Fibroblast of lung (primary cell): Measurements from ENCODE around the gene PRR23E. TPM values are rescaled to one million over a fixed set of nuclear protein-coding genes. Genes with fewer than 3 reads are reported as not detected.

Source experiments
- DNase-seq, 2 donors: peaks; one replicate each; pipeline versions ENCODE4 v3.0.0 to v3.0.0-alpha.2; 2010; ENCODE audit warnings: low read depth in 2 of 2
- H2AFZ ChIP-seq: 2 replicates; pipeline ENCODE4 v1.5.1; 2012; ENCODE audit warnings: low read length, control low read depth, inconsistent platforms
- H3K27ac ChIP-seq: 2 replicates; pipeline ENCODE4 v1.5.1; 2011; ENCODE audit warnings: low read length, control low read depth; ENCODE audit not compliant: insufficient read depth
- H3K27me3 ChIP-seq: 2 replicates; pipeline ENCODE4 v1.5.1; 2011; ENCODE audit warnings: mild to moderate bottlenecking, low read length; ENCODE audit not compliant: control insufficient read depth, insufficient read depth
- H3K36me3 ChIP-seq: 2 replicates; pipeline ENCODE4 v1.5.1; 2011; ENCODE audit warnings: low read length; ENCODE audit not compliant: control insufficient read depth, insufficient read depth
- H3K4me1 ChIP-seq: 2 replicates; pipeline ENCODE4 v1.5.1; 2011; ENCODE audit warnings: low read length; ENCODE audit not compliant: control insufficient read depth, insufficient read depth; ENCODE audit errors: extremely low read depth
- H3K4me2 ChIP-seq: 2 replicates; pipeline ENCODE4 v1.5.1; 2011; ENCODE audit warnings: low read length, control low read depth; ENCODE audit not compliant: insufficient read depth; ENCODE audit errors: extremely low read depth
- H3K4me3 ChIP-seq, 4 experiments: fragments of 200-600 bp in 1 of 4; sonication (generic) in 1 of 4; replicated peaks in 1 of 4; 2 replicates each; pipeline ENCODE4 v1.5.1; 2011 to 2016; ENCODE audit warnings: low read length in 4 of 4, low read depth in 3 of 4, mild to moderate bottlenecking in 3 of 4, control low read depth in 2 of 4, inconsistent platforms in 1 of 4, mixed read lengths in 1 of 4; ENCODE audit not compliant: insufficient read depth in 1 of 4; ENCODE audit errors: control extremely low read depth in 1 of 4
- H3K79me2 ChIP-seq: 2 replicates; pipeline ENCODE4 v1.5.1; 2012; ENCODE audit warnings: mild to moderate bottlenecking, low read length, inconsistent platforms; ENCODE audit not compliant: control insufficient read depth, insufficient read depth
- H3K9ac ChIP-seq: 2 replicates; pipeline ENCODE4 v1.5.1; 2011; ENCODE audit warnings: mild to moderate bottlenecking, low read length, control low read depth; ENCODE audit not compliant: insufficient read depth
- H3K9me3 ChIP-seq: 2 replicates; pipeline ENCODE4 v1.5.1; 2012; ENCODE audit warnings: low read depth, low read length; ENCODE audit not compliant: control insufficient read depth, insufficient read depth
- H4K20me1 ChIP-seq: 2 replicates; pipeline ENCODE4 v1.5.1; 2011; ENCODE audit warnings: low read length; ENCODE audit not compliant: control insufficient read depth, insufficient read depth; ENCODE audit errors: extremely low read depth
- EZH2 ChIP-seq: IDR thresholded peaks from 2 replicates; pipeline ENCODE4 v1.5.1; 2012; ENCODE audit warnings: low read length, control low read depth, mild to moderate bottlenecking; ENCODE audit errors: missing control alignments
- polyA plus RNA-seq, 2 donors: library from polyadenylated mRNA; depleted of rRNA in 1 of 2; stranded (reverse) in 1 of 2; unstranded in 1 of 2; fragments of >200 nt; gene quantifications; 2 replicates each; pipeline ENCODE4 v1.2.1, GENCODE V29; 2011 to 2012; ENCODE audit warnings: missing spikeins in 1 of 2
- total RNA-seq: library from RNA; depleted of rRNA; stranded (reverse); fragments of >200 nt; gene quantifications from 2 replicates; pipeline ENCODE4 v1.2.1, GENCODE V29; 2014
- TF ChIP-seq, protein P1 (sequence below), 2 donors: IDR thresholded peaks in 1 of 2; conservative IDR thresholded peaks in 1 of 2; 1 replicate in 1 of 2; 2 replicates in 1 of 2; pipeline ENCODE4 v1.5.1; 2011 to 2012; ENCODE audit warnings: low read length in 2 of 2, control low read depth in 1 of 2, inconsistent platforms in 1 of 2, low read depth in 1 of 2, mild to moderate bottlenecking in 1 of 2

PRR23E gene
- total and polyA plus RNA-seq, 2 donors (not counting 1 experiment from before 2014, with no cell fraction given) = not detected

DNA sequence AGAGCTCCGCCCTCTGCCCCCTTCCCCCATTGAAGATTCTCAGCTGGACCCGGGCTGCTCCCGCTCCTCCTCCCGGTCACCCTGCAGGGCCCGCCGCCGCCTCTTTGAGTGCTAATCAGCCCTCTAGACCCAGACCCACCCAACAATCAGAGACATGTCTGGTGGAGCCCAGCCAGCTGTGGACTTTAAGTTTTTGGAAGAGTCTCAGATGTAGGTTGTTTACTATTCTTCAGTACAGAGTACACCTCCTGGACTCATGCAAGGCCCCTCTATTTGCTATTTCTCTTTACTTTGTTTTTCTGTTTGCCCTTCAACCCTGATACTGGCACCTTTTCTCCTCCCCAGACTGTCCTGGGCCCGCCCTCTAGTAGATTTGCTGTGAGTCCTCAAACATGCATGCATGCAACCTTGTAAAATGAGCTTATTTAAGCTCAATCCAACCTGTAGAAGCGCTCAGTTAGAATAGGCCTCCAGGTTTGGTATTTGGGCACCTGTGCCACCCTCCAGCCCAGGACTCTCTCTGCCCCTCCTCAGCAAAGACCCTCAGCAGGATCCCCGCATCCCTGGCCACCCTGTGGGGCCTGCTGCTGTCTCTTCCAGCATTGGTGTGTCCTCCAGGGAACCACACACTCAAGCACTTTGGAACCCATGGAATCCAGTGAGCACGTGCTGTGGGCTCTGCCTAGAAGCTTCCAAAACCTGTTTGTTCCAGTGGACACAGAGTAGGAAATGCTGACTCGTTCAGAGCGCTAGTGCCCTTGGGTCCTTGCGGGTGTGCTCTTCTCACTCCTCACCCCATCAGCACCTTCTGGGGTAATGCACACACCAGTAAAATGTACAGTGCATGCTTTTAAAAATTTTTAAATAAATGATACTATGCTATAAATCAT, 4.6 kb downstream of the PRR23E start:
- no peaks in the 10 kb centered on the region for H3K9me3 ChIP-seq
- no peaks in the 10 kb centered on the region for H3K4me1 ChIP-seq
- TF ChIP-seq, protein P1, sequence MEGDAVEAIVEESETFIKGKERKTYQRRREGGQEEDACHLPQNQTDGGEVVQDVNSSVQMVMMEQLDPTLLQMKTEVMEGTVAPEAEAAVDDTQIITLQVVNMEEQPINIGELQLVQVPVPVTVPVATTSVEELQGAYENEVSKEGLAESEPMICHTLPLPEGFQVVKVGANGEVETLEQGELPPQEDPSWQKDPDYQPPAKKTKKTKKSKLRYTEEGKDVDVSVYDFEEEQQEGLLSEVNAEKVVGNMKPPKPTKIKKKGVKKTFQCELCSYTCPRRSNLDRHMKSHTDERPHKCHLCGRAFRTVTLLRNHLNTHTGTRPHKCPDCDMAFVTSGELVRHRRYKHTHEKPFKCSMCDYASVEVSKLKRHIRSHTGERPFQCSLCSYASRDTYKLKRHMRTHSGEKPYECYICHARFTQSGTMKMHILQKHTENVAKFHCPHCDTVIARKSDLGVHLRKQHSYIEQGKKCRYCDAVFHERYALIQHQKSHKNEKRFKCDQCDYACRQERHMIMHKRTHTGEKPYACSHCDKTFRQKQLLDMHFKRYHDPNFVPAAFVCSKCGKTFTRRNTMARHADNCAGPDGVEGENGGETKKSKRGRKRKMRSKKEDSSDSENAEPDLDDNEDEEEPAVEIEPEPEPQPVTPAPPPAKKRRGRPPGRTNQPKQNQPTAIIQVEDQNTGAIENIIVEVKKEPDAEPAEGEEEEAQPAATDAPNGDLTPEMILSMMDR (conservative IDR thresholded peaks at IDR 0.05 in 1 of 2, IDR thresholded peaks at IDR 0.05 in 1 of 2; ENCODE audit: low read depth in 1 of 2, low read length in 2 of 2) = no peak
- TF ChIP-seq EZH2 = no peak
- H3K36me3 ChIP-seq = no peaks in the 10 kb centered on the region
- no peak overlapping the region for H2AFZ ChIP-seq
- no peaks in the 10 kb centered on the region for H3K79me2 ChIP-seq
- H3K27ac ChIP-seq = no peak overlapping the region
- H3K9ac ChIP-seq = no peak overlapping the region
- H3K27me3 ChIP-seq = no peaks in the 10 kb centered on the region
- no peak overlapping the region for H3K4me3 ChIP-seq
- H3K4me2 ChIP-seq = no peak overlapping the region
- DNase-seq = no peak
- no peaks in the 10 kb centered on the region for H4K20me1 ChIP-seq

DNA sequence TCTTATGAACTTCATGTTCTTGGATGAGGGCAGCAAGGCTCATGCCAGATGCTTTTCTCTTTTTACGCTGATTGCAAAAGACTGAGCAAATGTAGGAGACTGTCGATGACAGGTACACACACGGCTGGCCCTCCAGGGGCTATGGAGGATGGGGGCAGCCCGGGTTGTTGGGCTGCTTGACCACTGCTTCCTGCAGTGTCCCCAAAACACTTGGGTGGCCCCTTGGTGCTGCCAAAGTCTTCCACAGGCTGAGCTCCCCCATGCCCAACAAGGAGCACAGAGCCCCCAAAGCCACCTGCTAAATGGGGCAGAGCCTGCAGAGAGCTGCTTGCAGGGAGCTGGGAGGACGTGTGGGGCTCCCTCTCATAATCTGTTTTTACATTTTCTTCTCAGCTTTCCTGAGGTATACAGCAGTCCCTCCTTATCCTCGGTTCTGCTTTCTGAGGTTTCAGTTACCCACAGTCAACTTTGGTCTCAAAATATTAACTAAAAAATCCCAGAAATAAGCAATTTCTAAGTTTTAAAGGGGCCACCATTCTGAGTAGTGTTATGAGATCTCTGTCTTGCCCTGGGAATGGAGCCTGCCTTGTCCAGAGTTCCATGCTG, 7.3 kb downstream of the PRR23E start:
- no peaks in the 10 kb centered on the region for H3K36me3 ChIP-seq
- no peak overlapping the region for H3K27ac ChIP-seq
- H3K9me3 ChIP-seq = no peaks in the 10 kb centered on the region
- no peak overlapping the region for H3K9ac ChIP-seq
- TF ChIP-seq EZH2 = no peak
- TF ChIP-seq, protein P1 (conservative IDR thresholded peaks at IDR 0.05 in 1 of 2, IDR thresholded peaks at IDR 0.05 in 1 of 2; ENCODE audit: low read depth in 1 of 2, low read length in 2 of 2) = no peak
- H3K4me1 ChIP-seq = no peaks in the 10 kb centered on the region
- H3K4me2 ChIP-seq = no peak overlapping the region
- H2AFZ ChIP-seq = no peak overlapping the region
- no peaks in the 10 kb centered on the region for H4K20me1 ChIP-seq
- H3K79me2 ChIP-seq = no peaks in the 10 kb centered on the region
- no peaks in the 10 kb centered on the region for H3K27me3 ChIP-seq
- no peak for DNase-seq
- H3K4me3 ChIP-seq = no peak overlapping the region

DNA sequence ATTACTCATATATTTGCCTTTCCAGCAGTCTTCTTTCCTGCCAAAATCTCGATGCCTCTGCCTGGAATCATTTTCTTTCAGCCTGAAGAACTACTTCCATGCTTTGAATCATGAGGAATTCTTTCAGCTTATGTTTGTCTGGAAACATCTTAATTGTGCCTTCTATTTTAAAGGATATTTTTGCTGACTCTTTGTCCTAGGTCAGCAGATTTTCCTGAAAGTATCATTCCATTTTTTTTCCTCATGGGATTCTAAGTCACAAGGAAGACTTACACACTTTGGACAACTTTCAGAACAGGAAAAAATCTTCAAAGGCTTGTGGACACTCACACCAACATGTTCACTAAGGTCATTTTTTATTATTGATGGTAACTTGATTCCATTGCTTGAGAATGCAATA, 10.1 kb downstream of the PRR23E start:
- DNase-seq = no peak
- H3K4me2 ChIP-seq = no peak overlapping the region
- no peaks in the 10 kb centered on the region for H4K20me1 ChIP-seq
- H3K36me3 ChIP-seq = no peaks in the 10 kb centered on the region
- H3K4me3 ChIP-seq = no peak overlapping the region
- no peaks in the 10 kb centered on the region for H3K79me2 ChIP-seq
- no peak overlapping the region for H3K9ac ChIP-seq
- no peaks in the 10 kb centered on the region for H3K27me3 ChIP-seq
- no peaks in the 10 kb centered on the region for H3K9me3 ChIP-seq
- no peak for TF ChIP-seq EZH2
- H2AFZ ChIP-seq = no peak overlapping the region
- no peaks in the 10 kb centered on the region for H3K4me1 ChIP-seq
- H3K27ac ChIP-seq = no peak overlapping the region
